ENCODE data around the gene WDFY2. TPM values are rescaled to one million over a fixed set of nuclear protein-coding genes. Genes with fewer than 3 reads are reported as not detected.

WDFY2 gene
- total RNA-seq, 1 donor, result 11.9 TPM

DNA sequence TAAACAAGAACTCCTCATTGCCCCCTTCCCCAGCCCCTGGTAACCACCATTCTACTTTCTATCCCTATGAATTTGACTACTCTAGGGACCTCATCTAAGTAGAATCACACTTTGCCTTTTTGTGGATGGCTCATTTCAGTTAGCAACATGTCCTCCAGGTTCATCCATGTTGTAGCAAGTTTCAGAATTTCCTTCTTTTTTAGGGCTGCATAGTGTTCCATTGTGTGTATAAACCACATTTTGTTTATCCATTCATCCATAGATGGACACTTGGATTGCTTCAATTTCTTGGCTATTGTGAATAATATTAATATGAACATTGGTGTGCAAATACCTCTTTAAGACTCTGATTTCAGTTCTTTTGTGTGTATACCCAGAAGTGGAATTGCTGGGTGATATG, 224.5 kb downstream of the WDFY2 start:
- Histone ChIP-seq H3K27me3 (ENCODE audit: insufficient read depth, low read length) (no peaks in the 10 kb centered on the region), H3K27ac (ENCODE audit: low read depth, low read length) (no peak overlapping the region), H3K4me1 (ENCODE audit: insufficient read depth, low read length) (peaks cover 6% of the 10 kb centered on the region), H3K4me2 (ENCODE audit: insufficient read depth, low read length) (no peak overlapping the region), H4K20me1 (ENCODE audit: insufficient read depth, low read length) (no peaks in the 10 kb centered on the region), H2AFZ (ENCODE audit: low read length) (no peak overlapping the region), H3K4me3 (ENCODE audit: insufficient read depth, low read length) (no peak overlapping the region), H3K36me3 (ENCODE audit: insufficient read depth, low read length) (no peaks in the 10 kb centered on the region), H3K9me3 (ENCODE audit: low read depth, low read length) (no peaks in the 10 kb centered on the region), H3K79me2 (ENCODE audit: insufficient read depth, low read length) (no peaks in the 10 kb centered on the region)
- TF ChIP-seq, protein P1, sequence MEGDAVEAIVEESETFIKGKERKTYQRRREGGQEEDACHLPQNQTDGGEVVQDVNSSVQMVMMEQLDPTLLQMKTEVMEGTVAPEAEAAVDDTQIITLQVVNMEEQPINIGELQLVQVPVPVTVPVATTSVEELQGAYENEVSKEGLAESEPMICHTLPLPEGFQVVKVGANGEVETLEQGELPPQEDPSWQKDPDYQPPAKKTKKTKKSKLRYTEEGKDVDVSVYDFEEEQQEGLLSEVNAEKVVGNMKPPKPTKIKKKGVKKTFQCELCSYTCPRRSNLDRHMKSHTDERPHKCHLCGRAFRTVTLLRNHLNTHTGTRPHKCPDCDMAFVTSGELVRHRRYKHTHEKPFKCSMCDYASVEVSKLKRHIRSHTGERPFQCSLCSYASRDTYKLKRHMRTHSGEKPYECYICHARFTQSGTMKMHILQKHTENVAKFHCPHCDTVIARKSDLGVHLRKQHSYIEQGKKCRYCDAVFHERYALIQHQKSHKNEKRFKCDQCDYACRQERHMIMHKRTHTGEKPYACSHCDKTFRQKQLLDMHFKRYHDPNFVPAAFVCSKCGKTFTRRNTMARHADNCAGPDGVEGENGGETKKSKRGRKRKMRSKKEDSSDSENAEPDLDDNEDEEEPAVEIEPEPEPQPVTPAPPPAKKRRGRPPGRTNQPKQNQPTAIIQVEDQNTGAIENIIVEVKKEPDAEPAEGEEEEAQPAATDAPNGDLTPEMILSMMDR (IDR thresholded peaks at IDR 0.05; ENCODE audit: extremely low read depth, low read depth, low read length), result no peak
- no peak for DNase-seq (ENCODE audit: insufficient read length, low spot score, missing footprints)

DNA sequence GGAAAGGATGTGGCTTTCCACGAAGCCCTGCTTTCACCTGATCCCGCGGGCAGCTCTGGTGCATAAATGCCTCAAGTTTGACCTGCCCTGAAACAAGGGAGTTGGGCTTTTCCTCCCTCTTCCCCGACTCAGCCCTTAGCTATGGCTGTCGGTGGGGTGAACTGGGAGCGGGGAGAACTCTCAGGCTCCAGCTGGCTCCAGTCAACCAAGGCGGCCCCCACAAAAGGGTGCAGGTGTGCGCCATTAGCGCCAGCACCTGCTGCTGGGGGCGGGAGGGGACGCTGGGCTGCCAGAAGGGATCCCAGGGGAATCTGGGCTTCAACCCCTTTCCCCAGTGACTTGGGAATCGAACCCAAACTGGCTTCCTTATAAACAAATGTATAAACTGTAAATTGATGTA, 226.8 kb downstream of the WDFY2 start:
- Histone ChIP-seq H4K20me1 (ENCODE audit: insufficient read depth, low read length) (no peaks in the 10 kb centered on the region), H3K36me3 (ENCODE audit: insufficient read depth, low read length) (no peaks in the 10 kb centered on the region), H3K9me3 (ENCODE audit: low read depth, low read length) (no peaks in the 10 kb centered on the region), H3K79me2 (ENCODE audit: insufficient read depth, low read length) (no peaks in the 10 kb centered on the region), H3K27me3 (ENCODE audit: insufficient read depth, low read length) (peaks cover 3% of the 10 kb centered on the region), H3K4me2 (ENCODE audit: insufficient read depth, low read length) (no peak overlapping the region), H2AFZ (ENCODE audit: low read length) (no peak overlapping the region), H3K27ac (ENCODE audit: low read depth, low read length) (no peak overlapping the region), H3K4me1 (ENCODE audit: insufficient read depth, low read length) (no peaks in the 10 kb centered on the region), H3K4me3 (ENCODE audit: insufficient read depth, low read length) (no peak overlapping the region)
- no peak for DNase-seq (ENCODE audit: insufficient read length, low spot score, missing footprints)
- TF ChIP-seq, protein P1 (IDR thresholded peaks at IDR 0.05; ENCODE audit: extremely low read depth, low read depth, low read length), result no peak

DNA sequence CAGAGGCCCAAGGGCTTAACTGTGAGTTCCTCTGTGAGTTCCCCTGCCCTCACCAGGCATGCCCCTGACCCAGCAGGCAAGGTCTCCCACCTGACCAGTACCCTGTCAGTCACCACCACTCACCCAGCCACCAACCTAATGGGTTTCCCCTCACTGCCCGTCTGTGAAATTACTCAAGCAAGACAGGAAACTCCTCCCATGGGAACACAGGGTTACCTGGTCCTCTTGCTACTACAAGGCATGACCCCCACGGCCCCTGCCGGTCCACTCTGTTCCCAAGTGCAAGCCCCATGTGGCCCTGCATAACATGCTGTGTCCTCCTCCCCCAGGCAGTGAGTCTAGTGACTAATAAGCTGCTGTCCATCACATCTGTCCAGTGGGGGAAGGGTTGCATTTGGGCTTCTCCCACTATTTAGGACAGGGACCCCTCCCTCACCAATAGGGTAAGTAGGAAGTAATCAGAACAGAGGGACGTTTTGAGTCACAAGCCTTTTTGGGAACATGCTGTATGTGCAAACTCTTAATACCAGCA, 227.7 kb downstream of the WDFY2 start:
- DNase-seq (ENCODE audit: insufficient read length, low spot score, missing footprints), result no peak
- TF ChIP-seq, protein P1 (IDR thresholded peaks at IDR 0.05; ENCODE audit: extremely low read depth, low read depth, low read length), result no peak
- H3K4me1 ChIP-seq (ENCODE audit: insufficient read depth, low read length), result no peaks in the 10 kb centered on the region
- peaks cover 13% of the 10 kb centered on the region for H3K27me3 ChIP-seq (ENCODE audit: insufficient read depth, low read length)
- H3K79me2 ChIP-seq (ENCODE audit: insufficient read depth, low read length), result no peaks in the 10 kb centered on the region
- no peaks in the 10 kb centered on the region for H3K36me3 ChIP-seq (ENCODE audit: insufficient read depth, low read length)
- H3K27ac ChIP-seq (ENCODE audit: low read depth, low read length), result no peak overlapping the region
- H4K20me1 ChIP-seq (ENCODE audit: insufficient read depth, low read length), result no peaks in the 10 kb centered on the region
- no peak overlapping the region for H3K4me3 ChIP-seq (ENCODE audit: insufficient read depth, low read length)
- no peak overlapping the region for H3K4me2 ChIP-seq (ENCODE audit: insufficient read depth, low read length)
- no peak overlapping the region for H2AFZ ChIP-seq (ENCODE audit: low read length)
- no peaks in the 10 kb centered on the region for H3K9me3 ChIP-seq (ENCODE audit: low read depth, low read length)

DNA sequence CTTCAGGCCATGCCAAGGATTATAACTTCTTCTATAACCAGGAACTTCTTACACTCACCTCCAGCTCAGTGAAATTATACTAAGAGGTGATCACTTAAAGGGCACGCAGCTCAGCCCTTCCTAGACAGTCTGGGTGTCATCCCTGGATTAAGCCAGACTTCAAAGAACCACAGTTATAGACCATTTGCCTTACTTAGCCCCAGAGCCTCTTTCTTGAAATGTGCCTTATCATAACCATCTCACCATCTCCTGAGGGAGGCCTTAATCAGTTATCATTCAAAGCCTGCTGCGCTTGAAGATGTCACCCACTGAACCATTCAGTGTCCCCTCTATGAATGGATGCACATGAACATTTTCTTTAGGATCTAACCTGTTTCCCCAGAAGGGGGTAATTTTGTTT, 229.8 kb downstream of the WDFY2 start:
- Histone ChIP-seq H3K27me3 (ENCODE audit: insufficient read depth, low read length) (peaks cover 20% of the 10 kb centered on the region), H3K4me2 (ENCODE audit: insufficient read depth, low read length) (no peak overlapping the region), H2AFZ (ENCODE audit: low read length) (no peak overlapping the region), H3K4me1 (ENCODE audit: insufficient read depth, low read length) (no peaks in the 10 kb centered on the region), H3K79me2 (ENCODE audit: insufficient read depth, low read length) (no peaks in the 10 kb centered on the region), H3K9me3 (ENCODE audit: low read depth, low read length) (no peaks in the 10 kb centered on the region), H3K27ac (ENCODE audit: low read depth, low read length) (no peak overlapping the region), H3K36me3 (ENCODE audit: insufficient read depth, low read length) (no peaks in the 10 kb centered on the region), H4K20me1 (ENCODE audit: insufficient read depth, low read length) (no peaks in the 10 kb centered on the region), H3K4me3 (ENCODE audit: insufficient read depth, low read length) (no peak overlapping the region)
- DNase-seq (ENCODE audit: insufficient read length, low spot score, missing footprints), result no peak
- TF ChIP-seq, protein P1 (IDR thresholded peaks at IDR 0.05; ENCODE audit: extremely low read depth, low read depth, low read length), result no peak
